Fibroblast of lung (primary cell): ENCODE measurements around the gene CHDH.

Experiments used
- CTCF ChIP-seq, 2 donors: IDR thresholded peaks in 1 of 2; conservative IDR thresholded peaks in 1 of 2; 1 replicate in 1 of 2; 2 replicates in 1 of 2; pipeline ENCODE4 v1.5.1; 2011 to 2012; ENCODE audit warnings: low read length in 2 of 2, control low read depth in 1 of 2, inconsistent platforms in 1 of 2, low read depth in 1 of 2, mild to moderate bottlenecking in 1 of 2
- EZH2 ChIP-seq: IDR thresholded peaks from 2 replicates; pipeline ENCODE4 v1.5.1; 2012; ENCODE audit warnings: low read length, control low read depth, mild to moderate bottlenecking; ENCODE audit errors: missing control alignments

DNA sequence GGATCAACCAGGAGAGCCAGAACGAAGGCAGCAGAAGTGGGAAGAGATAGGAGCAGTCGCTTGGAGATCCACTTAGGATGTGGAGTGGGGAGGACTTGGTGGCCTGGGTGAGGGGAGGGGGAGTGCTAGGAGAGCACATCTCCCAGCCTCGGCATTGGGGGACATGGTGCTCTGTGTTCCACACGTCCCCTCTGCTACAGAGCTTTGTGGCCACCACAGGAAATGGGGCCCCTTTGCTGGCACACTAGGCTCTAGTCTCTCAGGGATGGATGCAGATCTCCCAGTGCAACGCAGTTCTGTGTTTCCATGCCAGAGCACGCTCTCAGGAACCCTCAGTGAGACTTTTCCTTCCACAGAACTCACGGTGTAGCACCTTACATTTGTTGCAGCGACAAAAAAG lies 68.8 kb downstream of the CHDH start:
- no peak for TF ChIP-seq CTCF (conservative IDR thresholded peaks at IDR 0.05 in 1 of 2, IDR thresholded peaks at IDR 0.05 in 1 of 2; ENCODE audit: low read depth in 1 of 2, low read length in 2 of 2)
- TF ChIP-seq EZH2, result no peak
